H9 (cell line): ENCODE results near the gene SPATA1. TPM values are rescaled to one million over a fixed set of nuclear protein-coding genes. Genes with fewer than 3 reads are reported as not detected.

ENCODE experiments used
- DNase-seq: peaks from one replicate; pipeline ENCODE4 v3.0.0-alpha.2; 2017
- H2AFZ ChIP-seq: one replicate; pipeline ENCODE4 v1.6.1; 2013; ENCODE audit warnings: mild to moderate bottlenecking, low read length, control low read depth, moderate library complexity
- H2AK5ac ChIP-seq: 2 replicates; pipeline ENCODE4 v1.6.1; 2013; ENCODE audit warnings: low read length, control low read depth, mixed read lengths; ENCODE audit not compliant: insufficient read length
- H2BK120ac ChIP-seq: one replicate; pipeline ENCODE4 v1.6.1; 2013; ENCODE audit warnings: low read depth, mild to moderate bottlenecking, low read length, control low read depth, inconsistent platforms; ENCODE audit not compliant: poor library complexity, severe bottlenecking
- H2BK12ac ChIP-seq: 2 replicates; pipeline ENCODE4 v1.6.1; 2013; ENCODE audit warnings: low read length, control low read depth, mixed read lengths, low read depth; ENCODE audit not compliant: insufficient read length
- H2BK15ac ChIP-seq: 2 replicates; pipeline ENCODE4 v1.6.1; 2013; ENCODE audit warnings: low read depth, low read length, control low read depth
- H2BK20ac ChIP-seq: one replicate; pipeline ENCODE4 v1.6.1; 2013; ENCODE audit warnings: low read depth, mild to moderate bottlenecking, low read length, control low read depth, inconsistent platforms; ENCODE audit not compliant: poor library complexity, severe bottlenecking
- H2BK5ac ChIP-seq: 2 replicates; pipeline ENCODE4 v1.6.1; 2013; ENCODE audit warnings: low read length, control low read depth, mixed read lengths; ENCODE audit not compliant: insufficient read length
- H3K14ac ChIP-seq: 2 replicates; pipeline ENCODE4 v1.6.1; 2013; ENCODE audit warnings: low read length, control low read depth; ENCODE audit not compliant: insufficient read depth
- H3K18ac ChIP-seq: 2 replicates; pipeline ENCODE4 v1.6.1; 2013; ENCODE audit warnings: low read depth, mild to moderate bottlenecking, mixed read lengths, low read length, control low read depth; ENCODE audit not compliant: insufficient read length
- H3K23ac ChIP-seq: 2 replicates; pipeline ENCODE4 v1.6.1; 2013; ENCODE audit warnings: low read length, control low read depth, mixed read lengths, low read depth; ENCODE audit not compliant: insufficient read length
- H3K23me2 ChIP-seq: 2 replicates; pipeline ENCODE4 v1.6.1; 2013; ENCODE audit warnings: low read depth, mild to moderate bottlenecking, mixed read lengths, low read length, control low read depth; ENCODE audit not compliant: insufficient read length, poor library complexity, severe bottlenecking
- H3K27ac ChIP-seq: 2 replicates; pipeline ENCODE4 v1.5.1; 2013; ENCODE audit warnings: low read length, control low read depth, mixed read lengths, low read depth; ENCODE audit not compliant: insufficient read length
- H3K27me3 ChIP-seq: 2 replicates; pipeline ENCODE4 v1.6.1; 2013; ENCODE audit warnings: low read length, control low read depth, inconsistent platforms; ENCODE audit not compliant: insufficient read depth
- H3K4ac ChIP-seq: 2 replicates; pipeline ENCODE4 v1.6.1; 2013; ENCODE audit warnings: low read depth, mild to moderate bottlenecking, control low read depth, inconsistent platforms, low read length, moderate library complexity
- H3K4me1 ChIP-seq: 2 replicates; pipeline ENCODE4 v1.6.1; 2013; ENCODE audit warnings: low read length, control low read depth, inconsistent platforms; ENCODE audit not compliant: insufficient read depth
- H3K4me2 ChIP-seq: 2 replicates; pipeline ENCODE4 v1.6.1; 2013; ENCODE audit warnings: low read length, control low read depth, mixed read lengths; ENCODE audit not compliant: insufficient read length, insufficient read depth
- H3K56ac ChIP-seq: 2 replicates; pipeline ENCODE4 v1.6.1; 2013; ENCODE audit warnings: low read depth, mild to moderate bottlenecking, mixed read lengths, low read length, control low read depth; ENCODE audit not compliant: insufficient read length
- H3K79me1 ChIP-seq: 2 replicates; pipeline ENCODE4 v1.6.1; 2013; ENCODE audit warnings: low read depth, mild to moderate bottlenecking, moderate library complexity, low read length, control low read depth, inconsistent platforms; ENCODE audit not compliant: insufficient read depth, poor library complexity, severe bottlenecking
- H3K79me2 ChIP-seq: 2 replicates; pipeline ENCODE4 v1.6.1; 2013; ENCODE audit warnings: low read length, control low read depth, inconsistent platforms; ENCODE audit not compliant: insufficient read depth
- H3K9ac ChIP-seq: 2 replicates; pipeline ENCODE4 v1.6.1; 2013; ENCODE audit warnings: low read length, control low read depth, mixed read lengths; ENCODE audit not compliant: insufficient read length; ENCODE audit errors: extremely low read depth
- H3K9me3 ChIP-seq: one replicate; pipeline ENCODE4 v1.6.1; 2013; ENCODE audit warnings: low read depth, low read length, inconsistent platforms; ENCODE audit not compliant: control insufficient read depth
- H3T11ph ChIP-seq: one replicate; pipeline ENCODE4 v1.6.1; 2013; ENCODE audit warnings: mild to moderate bottlenecking, low read length, control low read depth, inconsistent platforms
- H4K20me1 ChIP-seq: one replicate; pipeline ENCODE4 v1.6.1; 2013; ENCODE audit not compliant: control insufficient read depth, insufficient read length, insufficient read depth
- H4K5ac ChIP-seq: 2 replicates; pipeline ENCODE4 v1.6.1; 2013; ENCODE audit warnings: low read depth, mild to moderate bottlenecking, mixed read lengths, low read length, control low read depth; ENCODE audit not compliant: insufficient read length
- H4K8ac ChIP-seq: replicated peaks from 2 replicates; pipeline ENCODE4 v1.6.1; 2013; ENCODE audit warnings: low read length, control low read depth, mixed read lengths, low read depth; ENCODE audit not compliant: insufficient read length
- H4K91ac ChIP-seq: 2 replicates; pipeline ENCODE4 v1.6.1; 2013; ENCODE audit warnings: low read depth, mild to moderate bottlenecking, moderate library complexity, mixed read lengths, low read length, control low read depth; ENCODE audit not compliant: insufficient read length
- H3K27ac Mint-ChIP-seq, 3 experiments: 2 replicates in 2 of 3; 3 replicates in 1 of 3; pipeline ENCODE4 v1.8.0; 2020 to 2021; ENCODE audit warnings: mixed read lengths in 3 of 3, mild to moderate bottlenecking in 1 of 3, moderate library complexity in 1 of 3
- H3K27me3 Mint-ChIP-seq: 2 replicates; pipeline ENCODE4 v1.8.0; 2021; ENCODE audit warnings: low read depth, mild to moderate bottlenecking, moderate library complexity, mixed read lengths
- H3K36me3 Mint-ChIP-seq, 3 experiments: 2 replicates in 2 of 3; 3 replicates in 1 of 3; pipeline ENCODE4 v1.8.0; 2020 to 2021; ENCODE audit warnings: low read depth in 3 of 3, mixed read lengths in 3 of 3; ENCODE audit not compliant: insufficient read depth in 1 of 3
- H3K4me1 Mint-ChIP-seq, 2 experiments: 2 replicates each; pipeline ENCODE4 v1.8.0; 2020; ENCODE audit warnings: mixed read lengths in 2 of 2
- H3K4me3 Mint-ChIP-seq, 2 experiments: 2 replicates in 1 of 2; 3 replicates in 1 of 2; pipeline ENCODE4 v1.8.0; 2020 to 2021; ENCODE audit warnings: mild to moderate bottlenecking in 2 of 2, mixed read lengths in 2 of 2, moderate library complexity in 1 of 2
- H3K9me3 Mint-ChIP-seq, 2 experiments: 2 replicates in 1 of 2; 3 replicates in 1 of 2; pipeline ENCODE4 v1.8.0; 2020; ENCODE audit warnings: mild to moderate bottlenecking in 2 of 2, mixed read lengths in 2 of 2, moderate library complexity in 1 of 2
- WGBS: extraction: QIAGEN DNeasy Blood & Tissue Kit; methylation state at CpG from one replicate; pipeline ENCODE4 v1.1.7; 2013; ENCODE audit warnings: missing lambda C conversion rate, low lambda C conversion rate, mixed read lengths; ENCODE audit not compliant: insufficient read length; ENCODE audit errors: extremely low coverage; 5-methylcytosine and 5-hydroxymethylcytosine counted together
- total RNA-seq: library from RNA; stranded (reverse); gene quantifications from 2 replicates; pipeline ENCODE4 v1.2.1, GENCODE V29; 2021
- TF ChIP-seq, protein P1 (sequence below): fragments of 200-600 bp; sonication (generic); conservative IDR thresholded peaks from 3 replicates; pipeline ENCODE4 v1.8.0; 2021; ENCODE audit warnings: antibody characterized with exemption, mild to moderate bottlenecking

Gene SPATA1
- total RNA-seq, 1 experiment from 2014 or later, result not detected

GRCh38 chr1:84570436-84571149 lies 64.4 kb downstream of the SPATA1 start:
- Histone ChIP-seq H3K27me3 (no peaks in the 10 kb centered on the region), H3K4me1 (peaks cover 3% of the 10 kb centered on the region; the same call in 1 of the 2 replicates), H3K4ac (no peak overlapping the region), H2BK5ac (no peak overlapping the region), H3K79me2 (no peaks in the 10 kb centered on the region), H3K9ac (no peak overlapping the region), H3K14ac (no peak overlapping the region), H4K8ac (no peak overlapping the region), H3K27ac (no peak overlapping the region), H4K5ac (no peak overlapping the region), H3K56ac (no peak overlapping the region), H3K23me2 (peaks cover 5% of the 10 kb centered on the region), H3K23ac (no peak overlapping the region), H2AFZ (no peak overlapping the region), H4K91ac (no peak overlapping the region), H3T11ph (no peak overlapping the region), H4K20me1 (no peaks in the 10 kb centered on the region), H3K18ac (no peak overlapping the region), H3K79me1 (no peaks in the 10 kb centered on the region), H2BK12ac (no peak overlapping the region), H2BK20ac (no peak overlapping the region), H2AK5ac (no peak overlapping the region), H2BK120ac (no peak overlapping the region), H2BK15ac (no peak overlapping the region), H3K4me2 (no peak overlapping the region), H3K9me3 (no peaks in the 10 kb centered on the region)
- Mint-ChIP-seq H3K36me3 (peaks cover 0 to 13% (median 5%) of the 10 kb centered on the region in 3 experiments; a peak in 4 of 7 replicates), H3K27ac (no peak overlapping the region), H3K4me1 (peaks cover 36 to 37% of the 10 kb centered on the region in 2 experiments), H3K27me3 (peaks cover 12% of the 10 kb centered on the region), H3K4me3 (0 out of 5 replicates have a peak overlapping the region, but pooled peaks of 1 of the 2 experiments have one; percentile 9), H3K9me3 (no peaks in the 10 kb centered on the region)
- WGBS, result no CpG with 5 or more reads among the region's 7 CpGs
- no peak for DNase-seq
- TF ChIP-seq, protein P1, sequence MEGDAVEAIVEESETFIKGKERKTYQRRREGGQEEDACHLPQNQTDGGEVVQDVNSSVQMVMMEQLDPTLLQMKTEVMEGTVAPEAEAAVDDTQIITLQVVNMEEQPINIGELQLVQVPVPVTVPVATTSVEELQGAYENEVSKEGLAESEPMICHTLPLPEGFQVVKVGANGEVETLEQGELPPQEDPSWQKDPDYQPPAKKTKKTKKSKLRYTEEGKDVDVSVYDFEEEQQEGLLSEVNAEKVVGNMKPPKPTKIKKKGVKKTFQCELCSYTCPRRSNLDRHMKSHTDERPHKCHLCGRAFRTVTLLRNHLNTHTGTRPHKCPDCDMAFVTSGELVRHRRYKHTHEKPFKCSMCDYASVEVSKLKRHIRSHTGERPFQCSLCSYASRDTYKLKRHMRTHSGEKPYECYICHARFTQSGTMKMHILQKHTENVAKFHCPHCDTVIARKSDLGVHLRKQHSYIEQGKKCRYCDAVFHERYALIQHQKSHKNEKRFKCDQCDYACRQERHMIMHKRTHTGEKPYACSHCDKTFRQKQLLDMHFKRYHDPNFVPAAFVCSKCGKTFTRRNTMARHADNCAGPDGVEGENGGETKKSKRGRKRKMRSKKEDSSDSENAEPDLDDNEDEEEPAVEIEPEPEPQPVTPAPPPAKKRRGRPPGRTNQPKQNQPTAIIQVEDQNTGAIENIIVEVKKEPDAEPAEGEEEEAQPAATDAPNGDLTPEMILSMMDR, result no peak
